Cardiac fibroblast (primary cell): ENCODE measurements around the gene UVSSA.

ENCODE experiments used
- DNase-seq, 2 donors: peaks; one replicate each; pipeline versions ENCODE4 v3.0.0 to v3.0.0-alpha.2; 2010; ENCODE audit warnings: low read depth in 2 of 2
- H3K4me3 ChIP-seq, 2 donors: replicated peaks in 1 of 2; 1 replicate in 1 of 2; 2 replicates in 1 of 2; pipeline ENCODE4 v1.5.1; 2011; ENCODE audit warnings: low read depth in 2 of 2, low read length in 2 of 2, mild to moderate bottlenecking in 2 of 2, moderate library complexity in 1 of 2
- CTCF ChIP-seq: IDR thresholded peaks from one replicate; pipeline ENCODE4 v1.5.1; 2011; ENCODE audit warnings: low read depth, mild to moderate bottlenecking, low read length, inconsistent platforms

Gene UVSSA

GRCh38 chr4:1395941-1396805, 49.2 kb downstream of the UVSSA start:
- DNase-seq = no peak
- no peak for TF ChIP-seq CTCF
- no peak overlapping the region for H3K4me3 ChIP-seq

- DNase-seq = no peak
- H3K4me3 ChIP-seq = no peak overlapping the region
Measured at GRCh38 chr4:1396806-1397455, 49.9 kb downstream of the UVSSA start.

GRCh38 chr4:1398681-1399507, 51.9 kb downstream of the UVSSA start:
- no peak overlapping the region for H3K4me3 ChIP-seq
- DNase-seq = no peak

More at GRCh38 chr4:1396806-1397455, 49.9 kb downstream of the UVSSA start:
- no peak for TF ChIP-seq CTCF

GRCh38 chr4:1399508-1400190, 52.6 kb downstream of the UVSSA start:
- no peak overlapping the region for H3K4me3 ChIP-seq
- TF ChIP-seq CTCF = no peak
- no peak for DNase-seq

More at GRCh38 chr4:1398681-1399507, 51.9 kb downstream of the UVSSA start:
- TF ChIP-seq CTCF = no peak

- no peak for TF ChIP-seq CTCF
- no peak overlapping the region for H3K4me3 ChIP-seq
- no peak for DNase-seq
Measured at GRCh38 chr4:1400191-1400805, 53.3 kb downstream of the UVSSA start.

GRCh38 chr4:1400831-1401408, 53.9 kb downstream of the UVSSA start:
- no peak for TF ChIP-seq CTCF
- H3K4me3 ChIP-seq = no peak overlapping the region
- DNase-seq = no peak
